A549 (cell line): ENCODE measurements around the gene LAMA2. TPM values are rescaled to one million over a fixed set of nuclear protein-coding genes. Genes with fewer than 3 reads are reported as not detected.

Experiments used
- ATAC-seq, 2 experiments: fragments of 200-7000 bp in 1 of 2; fragments of >200 bp in 1 of 2; cut with Nextera tagmentation in 1 of 2; cut with Tn5 transposase in 1 of 2; 3 replicates each; pipeline versions ENCODE4 v1.8.0 to v1.9.1; 2018 to 2020; ENCODE audit warnings: mild to moderate bottlenecking in 1 of 2, moderate library complexity in 1 of 2
- CTCF ChIA-PET: fragments of 300-600 bp; sonication (Branson Sonifier 250); formaldehyde crosslinking; extraction: SDS; loops from one replicate; lab custom pipeline; 2021; ENCODE audit warnings: antibody characterized with exemption, inconsistent platforms; lab: Yijun Ruan, JAX
- POLR2A ChIA-PET: fragments of 350-600 bp; formaldehyde crosslinking; extraction: SDS; loops from one replicate; lab custom pipeline; 2021; ENCODE audit warnings: antibody characterized with exemption, inconsistent platforms; lab: Yijun Ruan, JAX
- DNase-seq, 2 experiments: peaks; one replicate each; pipeline versions ENCODE4 v3.0.0 to v3.0.0-alpha.2; 2011 to 2016; ENCODE audit warnings: low read depth in 1 of 2, low spot score in 1 of 2
- FAIRE-seq: peaks from 2 replicates; lab custom pipeline; 2011; peaks lifted over from hg19 to GRCh38; lab: Jason Lieb, UNC
- H3K27ac ChIP-seq, 2 experiments: fragments of >200 bp; sonication (Bioruptor Twin); formaldehyde crosslinking; 3 replicates each; pipeline ENCODE4 v1.5.1; 2016 to 2017
- H3K4me1 ChIP-seq: fragments of >200 bp; sonication (Bioruptor Twin); formaldehyde crosslinking; 3 replicates; pipeline ENCODE4 v1.6.1; 2016
- H3K4me2 ChIP-seq: fragments of >200 bp; sonication (Bioruptor Twin); formaldehyde crosslinking; 3 replicates; pipeline ENCODE4 v1.6.1; 2016
- H3K4me3 ChIP-seq: fragments of >200 bp; sonication (Bioruptor Twin); formaldehyde crosslinking; 3 replicates; pipeline ENCODE4 v1.5.1; 2016
- H3K9me3 ChIP-seq: fragments of >200 bp; sonication (Bioruptor Twin); formaldehyde crosslinking; 3 replicates; pipeline ENCODE4 v1.6.1; 2016
- BHLHE40 ChIP-seq: IDR thresholded peaks from 2 replicates; pipeline ENCODE4 v1.6.1; 2012; ENCODE audit warnings: low read depth, low read length, inconsistent platforms
- CBX8 ChIP-seq: fragments of 200-600 bp; sonication (generic); IDR thresholded peaks from 2 replicates; pipeline ENCODE4 v1.6.1; 2016
- CHD2 ChIP-seq: fragments of 150-350 bp; IDR thresholded peaks from 2 replicates; pipeline ENCODE4 v1.6.1; 2014; ENCODE audit warnings: low read length; ENCODE audit not compliant: partially characterized antibody
- CTCF ChIP-seq: fragments of >200 bp; sonication (Bioruptor Twin); formaldehyde crosslinking; IDR thresholded peaks from 3 replicates; pipeline ENCODE4 v1.5.1; 2016
- EHMT2 ChIP-seq: fragments of 200-600 bp; sonication (generic); IDR thresholded peaks from 2 replicates; pipeline ENCODE4 v1.6.1; 2016; ENCODE audit warnings: antibody characterized with exemption, low read depth, mild to moderate bottlenecking, moderate library complexity
- FOSB ChIP-seq: fragments of 250-450 bp; sonication (Bioruptor Pico); IDR thresholded peaks from 2 replicates; pipeline ENCODE4 v1.5.0; 2020; ENCODE audit warnings: mild to moderate bottlenecking, moderate library complexity
- FOSL2 ChIP-seq, 2 experiments: fragments of 450-650 bp in 1 of 2; fragments of >200 bp in 1 of 2; sonication (Bioruptor Twin) in 1 of 2; formaldehyde crosslinking; IDR thresholded peaks; 2 replicates each; pipeline versions ENCODE4 v1.5.0 to v1.6.1; 2016 to 2020; ENCODE audit warnings: mild to moderate bottlenecking in 1 of 2, moderate library complexity in 1 of 2
- GATA3 ChIP-seq: IDR thresholded peaks from 2 replicates; pipeline ENCODE4 v1.6.1; 2012; ENCODE audit warnings: borderline replicate concordance
- HDAC2 ChIP-seq: fragments of 200-600 bp; sonication (generic); IDR thresholded peaks from 2 replicates; pipeline ENCODE4 v1.6.1; 2016
- HOXB5 ChIP-seq: fragments of 250-450 bp; sonication (Bioruptor Pico); IDR thresholded peaks from 2 replicates; pipeline ENCODE4 v1.5.0; 2020; ENCODE audit warnings: mild to moderate bottlenecking, moderate library complexity
- KDM1A ChIP-seq: fragments of 200-600 bp; sonication (generic); IDR thresholded peaks from 2 replicates; pipeline ENCODE4 v1.6.1; 2016; ENCODE audit warnings: low read depth, mild to moderate bottlenecking
- MAFK ChIP-seq: fragments of 450-650 bp; IDR thresholded peaks from 2 replicates; pipeline ENCODE4 v1.6.1; 2014; ENCODE audit not compliant: partially characterized antibody
- MAX ChIP-seq: IDR thresholded peaks from 2 replicates; pipeline ENCODE4 v1.6.1; 2012
- MYC ChIP-seq: IDR thresholded peaks from 2 replicates; pipeline ENCODE4 v1.6.1; 2012; ENCODE audit warnings: mild to moderate bottlenecking, inconsistent platforms, low read length, improper control_type of control experiment, borderline replicate concordance
- NFE2L2 ChIP-seq: fragments of 150-350 bp; conservative IDR thresholded peaks from 2 replicates; pipeline ENCODE4 v1.6.1; 2014; ENCODE audit warnings: low read length
- PHF8 ChIP-seq: fragments of 200-600 bp; sonication (generic); IDR thresholded peaks from 2 replicates; pipeline ENCODE4 v1.6.1; 2016; ENCODE audit warnings: low read depth, mild to moderate bottlenecking, antibody characterized with exemption, moderate library complexity, borderline replicate concordance
- RAD21 ChIP-seq, 2 experiments: fragments of >200 bp in 1 of 2; sonication (Bioruptor Twin) in 1 of 2; formaldehyde crosslinking in 1 of 2; IDR thresholded peaks in 1 of 2; conservative IDR thresholded peaks in 1 of 2; 2 replicates in 1 of 2; 3 replicates in 1 of 2; pipeline ENCODE4 v1.6.1; 2012 to 2018; ENCODE audit warnings: inconsistent platforms in 1 of 2
- REST ChIP-seq: fragments of 200-600 bp; sonication (generic); IDR thresholded peaks from 2 replicates; pipeline ENCODE4 v1.6.1; 2016; ENCODE audit warnings: antibody characterized with exemption, mild to moderate bottlenecking, moderate library complexity
- TP53 ChIP-seq: fragments of 250-450 bp; sonication (Bioruptor Pico); IDR thresholded peaks from 2 replicates; pipeline ENCODE4 v1.5.0; 2021; ENCODE audit warnings: mild to moderate bottlenecking, moderate library complexity
- USF2 ChIP-seq: fragments of 450-650 bp; IDR thresholded peaks from 2 replicates; pipeline ENCODE4 v1.6.1; 2014; ENCODE audit warnings: antibody characterized with exemption
- ZC3H11A ChIP-seq: fragments of 450-650 bp; IDR thresholded peaks from 2 replicates; pipeline ENCODE4 v1.6.1; 2014; ENCODE audit warnings: antibody characterized with exemption, mild to moderate bottlenecking
- ZSCAN20 ChIP-seq: fragments of 250-450 bp; sonication (Bioruptor Pico); IDR thresholded peaks from 2 replicates; pipeline ENCODE4 v1.8.0; 2022; ENCODE audit warnings: mild to moderate bottlenecking, moderate library complexity
- WGBS: methylation state at CpG from one replicate; pipeline ENCODE4 v1.1.6; 2017; ENCODE audit errors: missing lambda C conversion rate; 5-methylcytosine and 5-hydroxymethylcytosine counted together
- polyA plus RNA-seq, 4 experiments: library from polyadenylated mRNA; depleted of rRNA in 3 of 4; stranded (reverse); fragments of >200 nt; fragmentation: RNase III in 1 of 4; extraction: RNeasy Plus Mini Kit Qiagen cat#74134 plus additional on column Dnase treatment in 1 of 4; gene quantifications; 2 replicates in 3 of 4; 3 replicates in 1 of 4; pipeline ENCODE4 v1.2.3, GENCODE V29; 2011 to 2017
- TF ChIP-seq, protein P1 (sequence below): fragments of 150-350 bp; IDR thresholded peaks from 2 replicates; pipeline ENCODE4 v1.6.1; 2014; ENCODE audit warnings: low read depth, mild to moderate bottlenecking, low read length
- TF ChIP-seq, protein P2 (sequence below): fragments of 250-450 bp; sonication (Bioruptor Pico); IDR thresholded peaks from 2 replicates; pipeline ENCODE4 v1.5.0; 2020; ENCODE audit warnings: low read depth, mild to moderate bottlenecking, moderate library complexity
- TF ChIP-seq, protein P3 (sequence below): IDR thresholded peaks from 2 replicates; pipeline ENCODE4 v1.6.1; 2012

Gene LAMA2
- polyA plus RNA-seq, 2 of the 4 experiments (the other 2 are of a cell fraction) = 0.21 to 1.3 TPM

GRCh38 chr6:129031051-129031599 lies 148.2 kb downstream of the LAMA2 start:
- no peak overlapping the region for H3K4me2 ChIP-seq
- no peaks in the 10 kb centered on the region for H3K9me3 ChIP-seq
- FAIRE-seq = no peak
- no peak overlapping the region for H3K27ac ChIP-seq
- no peak overlapping the region for H3K4me3 ChIP-seq
- no peak for DNase-seq
- POLR2A ChIA-PET = no interaction called here
- H3K4me1 ChIP-seq = no peaks in the 10 kb centered on the region
- no peak for ATAC-seq
- TF ChIP-seq FOSL2 (IDR thresholded peaks at IDR 0.05) = no peak
- TF ChIP-seq FOSL2 (CRISPR knock-in tag; IDR thresholded peaks at IDR 0.05) = no peak
- TF ChIP-seq, protein P1, sequence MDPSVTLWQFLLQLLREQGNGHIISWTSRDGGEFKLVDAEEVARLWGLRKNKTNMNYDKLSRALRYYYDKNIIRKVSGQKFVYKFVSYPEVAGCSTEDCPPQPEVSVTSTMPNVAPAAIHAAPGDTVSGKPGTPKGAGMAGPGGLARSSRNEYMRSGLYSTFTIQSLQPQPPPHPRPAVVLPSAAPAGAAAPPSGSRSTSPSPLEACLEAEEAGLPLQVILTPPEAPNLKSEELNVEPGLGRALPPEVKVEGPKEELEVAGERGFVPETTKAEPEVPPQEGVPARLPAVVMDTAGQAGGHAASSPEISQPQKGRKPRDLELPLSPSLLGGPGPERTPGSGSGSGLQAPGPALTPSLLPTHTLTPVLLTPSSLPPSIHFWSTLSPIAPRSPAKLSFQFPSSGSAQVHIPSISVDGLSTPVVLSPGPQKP = no peak
- no peak for TF ChIP-seq MAFK
- no peak for TF ChIP-seq NFE2L2
- no peak for TF ChIP-seq BHLHE40
- TF ChIP-seq FOSB (CRISPR knock-in tag) = no peak
- TF ChIP-seq TP53 (CRISPR knock-in tag) = no peak
- TF ChIP-seq, protein P2, sequence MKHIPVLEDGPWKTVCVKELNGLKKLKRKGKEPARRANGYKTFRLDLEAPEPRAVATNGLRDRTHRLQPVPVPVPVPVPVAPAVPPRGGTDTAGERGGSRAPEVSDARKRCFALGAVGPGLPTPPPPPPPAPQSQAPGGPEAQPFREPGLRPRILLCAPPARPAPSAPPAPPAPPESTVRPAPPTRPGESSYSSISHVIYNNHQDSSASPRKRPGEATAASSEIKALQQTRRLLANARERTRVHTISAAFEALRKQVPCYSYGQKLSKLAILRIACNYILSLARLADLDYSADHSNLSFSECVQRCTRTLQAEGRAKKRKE = no peak
- WGBS = 0% methylated on average over 1 of the region's 1 CpG
- CTCF ChIA-PET = no interaction called here

- no peak overlapping the region for H3K27ac ChIP-seq
- 28% methylated on average over 6 of the region's 6 CpGs for WGBS
Measured at GRCh38 chr6:129032602-129033001, 149.7 kb downstream of the LAMA2 start.

More at GRCh38 chr6:129032602-129033001, 149.7 kb downstream of the LAMA2 start:
- no peak for TF ChIP-seq KDM1A
- no peak for TF ChIP-seq MAX
- TF ChIP-seq CHD2 = no peak
- TF ChIP-seq GATA3 = no peak
- TF ChIP-seq USF2 = no peak
- no peak for TF ChIP-seq EHMT2
- no peak for TF ChIP-seq MYC
- TF ChIP-seq PHF8 = no peak
- no peak for TF ChIP-seq HDAC2
- TF ChIP-seq ZC3H11A = no peak
- no peak for TF ChIP-seq RAD21 (conservative IDR thresholded peaks at IDR 0.05 in 1 of 2, IDR thresholded peaks at IDR 0.05 in 1 of 2)
- TF ChIP-seq REST = no peak
- TF ChIP-seq CTCF = no peak
- TF ChIP-seq ZSCAN20 (CRISPR knock-in tag) = no peak
- TF ChIP-seq, protein P3, sequence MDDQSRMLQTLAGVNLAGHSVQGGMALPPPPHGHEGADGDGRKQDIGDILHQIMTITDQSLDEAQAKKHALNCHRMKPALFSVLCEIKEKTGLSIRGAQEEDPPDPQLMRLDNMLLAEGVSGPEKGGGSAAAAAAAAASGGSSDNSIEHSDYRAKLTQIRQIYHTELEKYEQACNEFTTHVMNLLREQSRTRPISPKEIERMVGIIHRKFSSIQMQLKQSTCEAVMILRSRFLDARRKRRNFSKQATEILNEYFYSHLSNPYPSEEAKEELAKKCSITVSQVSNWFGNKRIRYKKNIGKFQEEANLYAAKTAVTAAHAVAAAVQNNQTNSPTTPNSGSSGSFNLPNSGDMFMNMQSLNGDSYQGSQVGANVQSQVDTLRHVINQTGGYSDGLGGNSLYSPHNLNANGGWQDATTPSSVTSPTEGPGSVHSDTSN = no peak
- TF ChIP-seq CBX8 = no peak
- no peak for TF ChIP-seq HOXB5
- TF ChIP-seq, all 56 proteins: peak for 0
- Histone ChIP-seq H3K9me3 (no peaks in the 10 kb centered on the region), H3K4me1 (no peaks in the 10 kb centered on the region), H3K4me2 (no peak overlapping the region), H3K4me3 (no peak overlapping the region)
- ChIA-PET POLR2A (no interaction called here), CTCF (no interaction called here)
- FAIRE-seq (no peak), ATAC-seq (no peak), DNase-seq (no peak)
